HepG2 (cell line): ENCODE measurements around the gene NPC2. TPM values are rescaled to one million over a fixed set of nuclear protein-coding genes. Genes with fewer than 3 reads are reported as not detected.

ENCODE experiments used
- ATAC-seq: fragments of 200-7000 bp; cut with Tn5 transposase; 3 replicates; pipeline ENCODE4 v1.9.1; 2020; ENCODE audit warnings: mild to moderate bottlenecking, moderate library complexity
- BruUV-seq: library from RNA; stranded (reverse); fragments of 400-500 nt; replicated peaks from 2 replicates; lab custom pipeline; 2021; lab: Mats Ljungman, UMichigan
- CTCF ChIA-PET: fragments of 300-600 bp; formaldehyde crosslinking; extraction: SDS; loops from one replicate; lab custom pipeline; 2021; ENCODE audit warnings: low total read pairs, inconsistent platforms, low intra/inter-chr PET ratio; lab: Yijun Ruan, JAX
- POLR2A ChIA-PET: fragments of 350-600 bp; sonication (Branson Sonifier 250); formaldehyde crosslinking; loops from one replicate; lab custom pipeline; 2020; ENCODE audit warnings: antibody characterized with exemption, inconsistent platforms; lab: Yijun Ruan, JAX
- DNase-seq: peaks from one replicate; pipeline ENCODE4 v3.0.0-alpha.2; 2015; ENCODE audit warnings: low spot score
- FAIRE-seq: peaks from 3 replicates; lab custom pipeline; 2011; peaks lifted over from hg19 to GRCh38; lab: Jason Lieb, UNC
- H2AFZ ChIP-seq: one replicate; pipeline ENCODE4 v1.6.1; 2011; ENCODE audit warnings: low read length, inconsistent platforms
- H3K27ac ChIP-seq: fragments of 300-600 bp; 3 replicates; pipeline ENCODE4 v1.8.0; 2011; ENCODE audit warnings: mixed run types, mild to moderate bottlenecking, mixed read lengths, low read length, inconsistent platforms; ENCODE audit not compliant: insufficient read depth; ENCODE audit errors: extremely low read length
- H3K27me3 ChIP-seq, 2 experiments: fragments of 200-600 bp in 1 of 2; 2 replicates in 1 of 2; 3 replicates in 1 of 2; pipeline versions ENCODE4 v1.6.0 to v1.8.0; 2011; ENCODE audit warnings: low read length in 2 of 2, mild to moderate bottlenecking in 2 of 2, moderate library complexity in 2 of 2, inconsistent platforms in 1 of 2; ENCODE audit not compliant: insufficient read depth in 2 of 2, control insufficient read depth in 1 of 2
- H3K36me3 ChIP-seq, 2 experiments: fragments of 200-600 bp in 1 of 2; replicated peaks in 1 of 2; 2 replicates in 1 of 2; 3 replicates in 1 of 2; pipeline versions ENCODE4 v1.5.1 to v1.8.0; 2011; ENCODE audit warnings: low read length in 2 of 2, inconsistent platforms in 1 of 2; ENCODE audit not compliant: insufficient read depth in 2 of 2, control insufficient read depth in 1 of 2
- H3K4me1 ChIP-seq: 2 replicates; pipeline ENCODE4 v1.5.1; 2012; ENCODE audit warnings: low read length, inconsistent platforms; ENCODE audit not compliant: insufficient read depth
- H3K4me2 ChIP-seq: 2 replicates; pipeline ENCODE4 v1.6.0; 2011; ENCODE audit warnings: low read depth, low read length, inconsistent platforms
- H3K4me3 ChIP-seq, 3 experiments: fragments of 200-600 bp in 1 of 3; sonication (generic), shearing (Covaris generic) in 1 of 3; replicated peaks in 1 of 3; 2 replicates each; pipeline ENCODE4 v1.5.1; 2011 to 2016; ENCODE audit warnings: low read length in 3 of 3, inconsistent platforms in 2 of 3, low read depth in 2 of 3, mild to moderate bottlenecking in 2 of 3, control low read depth in 1 of 3, mixed read lengths in 1 of 3; ENCODE audit not compliant: insufficient read depth in 1 of 3
- H3K79me2 ChIP-seq: one replicate; pipeline ENCODE4 v1.6.1; 2011; ENCODE audit warnings: low read length, inconsistent platforms; ENCODE audit not compliant: insufficient read depth
- H3K9ac ChIP-seq: 2 replicates; pipeline ENCODE4 v1.6.0; 2011; ENCODE audit warnings: mild to moderate bottlenecking, low read depth, low read length, inconsistent platforms; ENCODE audit not compliant: insufficient read depth
- H3K9me3 ChIP-seq: 2 replicates; pipeline ENCODE4 v1.5.1; 2012; ENCODE audit warnings: mild to moderate bottlenecking, low read length
- H4K20me1 ChIP-seq: 2 replicates; pipeline ENCODE4 v1.6.0; 2011; ENCODE audit warnings: inconsistent platforms, mild to moderate bottlenecking, low read length, moderate library complexity; ENCODE audit not compliant: insufficient read depth
- ATF1 ChIP-seq: IDR thresholded peaks from 2 replicates; pipeline ENCODE4 v1.6.1; 2016; ENCODE audit warnings: mild to moderate bottlenecking, control low read depth
- ELF1 ChIP-seq: sonication (generic); formaldehyde crosslinking; IDR thresholded peaks from 2 replicates; pipeline ENCODE4 v1.4.0; 2020; ENCODE audit warnings: missing genetic modification reagents
- GZF1 ChIP-seq: sonication (generic); formaldehyde crosslinking; IDR thresholded peaks from 2 replicates; pipeline ENCODE4 v1.5.1; 2020; ENCODE audit warnings: mild to moderate bottlenecking, missing genetic modification reagents
- NCOR1 ChIP-seq: fragments of 200-600 bp; sonication (generic); IDR thresholded peaks from 2 replicates; pipeline ENCODE4 v1.7.0; 2017; ENCODE audit warnings: antibody characterized with exemption, low read length, borderline replicate concordance
- NONO ChIP-seq, 2 experiments: fragments of 450-650 bp in 1 of 2; sonication (generic) in 1 of 2; formaldehyde crosslinking in 1 of 2; IDR thresholded peaks in 1 of 2; conservative IDR thresholded peaks in 1 of 2; 2 replicates each; pipeline versions ENCODE4 v1.6.1 to v1.8.0; 2017 to 2022; ENCODE audit warnings: mild to moderate bottlenecking in 1 of 2, missing genetic modification reagents in 1 of 2, moderate library complexity in 1 of 2
- TRIM24 ChIP-seq: sonication (generic); formaldehyde crosslinking; IDR thresholded peaks from 2 replicates; pipeline ENCODE4 v1.8.0; 2022; ENCODE audit warnings: mild to moderate bottlenecking, missing genetic modification reagents
- ZFP36 ChIP-seq: fragments of 150-350 bp; IDR thresholded peaks from 2 replicates; pipeline ENCODE4 v1.6.1; 2018; ENCODE audit warnings: borderline replicate concordance, low read length, low read depth; ENCODE audit not compliant: partially characterized antibody
- ZMYM2 ChIP-seq: sonication (generic); formaldehyde crosslinking; IDR thresholded peaks from 2 replicates; pipeline ENCODE4 v1.8.0; 2022; ENCODE audit warnings: mild to moderate bottlenecking, missing genetic modification reagents
- WGBS: methylation state at CpG from one replicate; pipeline ENCODE4 v1.1.6; 2017; ENCODE audit warnings: low lambda C conversion rate; 5-methylcytosine and 5-hydroxymethylcytosine counted together
- in situ Hi-C: cut with HindIII; loops from 2 replicates; pipeline ENCODE4 v1.10.0; 2017; ENCODE audit warnings: low pct_unique_long_range_greater_than_20kb; ENCODE audit not compliant: extremely low pct_ligation_motif_present
- intact Hi-C: fragments of 100-400 bp; cut with micrococcal nuclease; formaldehyde crosslinking; loops from one replicate; pipeline ENCODE4 v1.10.0; 2022; ENCODE audit not compliant: unreplicated experiment
- polyA plus RNA-seq, 8 experiments: library from polyadenylated mRNA; depleted of rRNA in 3 of 8; stranded (reverse) in 7 of 8; unstranded in 1 of 8; fragments of >200 nt; fragmentation: Illumina TruSeq in 4 of 8; extraction: Trizol in 4 of 8; gene quantifications; 2 replicates each; pipeline versions ENCODE4 v1.2.1 to v1.2.3, GENCODE V29; 2011 to 2016; ENCODE audit warnings: low read depth in 4 of 8, missing spikeins in 1 of 8, mixed read lengths in 1 of 8; ENCODE audit not compliant: insufficient read depth in 1 of 8
- total RNA-seq, 5 experiments: library from RNA; depleted of rRNA; stranded (reverse); fragments of >200 nt; fragmentation: Illumina TruSeq; extraction: Trizol; gene quantifications; 2 replicates each; pipeline ENCODE4 v1.2.3, GENCODE V29; 2016; ENCODE audit warnings: low read depth in 1 of 5
- TF ChIP-seq, protein P1 (sequence below): sonication (generic); formaldehyde crosslinking; IDR thresholded peaks from 2 replicates; pipeline ENCODE4 v1.4.0; 2020; ENCODE audit warnings: mild to moderate bottlenecking, low read depth, missing genetic modification reagents
- TF ChIP-seq, protein P2 (sequence below): sonication (generic); formaldehyde crosslinking; IDR thresholded peaks from 2 replicates; pipeline ENCODE4 v1.4.0; 2020; ENCODE audit warnings: missing genetic modification reagents, mild to moderate bottlenecking, borderline replicate concordance
- TF ChIP-seq, protein P3 (sequence below): sonication (generic); formaldehyde crosslinking; IDR thresholded peaks from 2 replicates; pipeline ENCODE4 v1.9.0; 2021; ENCODE audit warnings: mild to moderate bottlenecking, missing genetic modification reagents
- TF ChIP-seq, protein P4 (sequence below): sonication (generic); formaldehyde crosslinking; IDR thresholded peaks from 2 replicates; pipeline ENCODE4 v1.5.0; 2020; ENCODE audit warnings: missing genetic modification reagents

NPC2 gene
- total and polyA plus RNA-seq, 2 of the 13 experiments (the other 11 are each of a cell fraction or from before 2014, with no cell fraction given) = 132 to 164 TPM

DNA sequence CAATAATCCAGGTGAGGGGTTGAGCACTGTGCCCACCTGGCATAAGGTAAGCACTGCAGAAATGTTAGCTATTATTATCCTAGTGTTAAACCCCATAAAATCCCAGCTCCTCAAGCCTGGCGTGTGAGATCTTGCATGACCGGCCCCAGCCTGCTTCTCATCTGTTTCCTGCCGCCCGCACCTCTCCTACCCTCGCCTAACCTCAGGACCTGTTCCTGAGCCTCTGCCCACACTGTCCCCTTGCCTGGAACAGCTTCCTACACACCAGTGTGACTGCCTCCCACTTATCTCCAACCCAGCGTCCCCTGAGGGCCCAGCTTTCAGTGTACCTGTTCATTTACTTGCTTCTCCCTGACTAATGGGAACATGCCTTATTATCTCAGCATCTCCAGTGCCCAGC lies 25.1 kb upstream of the NPC2 start:
- in situ Hi-C loops (no loop called here), intact Hi-C loops (no loop called here)
- TF ChIP-seq, protein P1, sequence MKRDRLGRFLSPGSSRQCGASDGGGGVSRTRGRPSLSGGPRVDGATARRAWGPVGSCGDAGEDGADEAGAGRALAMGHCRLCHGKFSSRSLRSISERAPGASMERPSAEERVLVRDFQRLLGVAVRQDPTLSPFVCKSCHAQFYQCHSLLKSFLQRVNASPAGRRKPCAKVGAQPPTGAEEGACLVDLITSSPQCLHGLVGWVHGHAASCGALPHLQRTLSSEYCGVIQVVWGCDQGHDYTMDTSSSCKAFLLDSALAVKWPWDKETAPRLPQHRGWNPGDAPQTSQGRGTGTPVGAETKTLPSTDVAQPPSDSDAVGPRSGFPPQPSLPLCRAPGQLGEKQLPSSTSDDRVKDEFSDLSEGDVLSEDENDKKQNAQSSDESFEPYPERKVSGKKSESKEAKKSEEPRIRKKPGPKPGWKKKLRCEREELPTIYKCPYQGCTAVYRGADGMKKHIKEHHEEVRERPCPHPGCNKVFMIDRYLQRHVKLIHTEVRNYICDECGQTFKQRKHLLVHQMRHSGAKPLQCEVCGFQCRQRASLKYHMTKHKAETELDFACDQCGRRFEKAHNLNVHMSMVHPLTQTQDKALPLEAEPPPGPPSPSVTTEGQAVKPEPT (CRISPR knock-in tag) = no peak
- TF ChIP-seq ZMYM2 (CRISPR knock-in tag) = no peak
- TF ChIP-seq, protein P2, sequence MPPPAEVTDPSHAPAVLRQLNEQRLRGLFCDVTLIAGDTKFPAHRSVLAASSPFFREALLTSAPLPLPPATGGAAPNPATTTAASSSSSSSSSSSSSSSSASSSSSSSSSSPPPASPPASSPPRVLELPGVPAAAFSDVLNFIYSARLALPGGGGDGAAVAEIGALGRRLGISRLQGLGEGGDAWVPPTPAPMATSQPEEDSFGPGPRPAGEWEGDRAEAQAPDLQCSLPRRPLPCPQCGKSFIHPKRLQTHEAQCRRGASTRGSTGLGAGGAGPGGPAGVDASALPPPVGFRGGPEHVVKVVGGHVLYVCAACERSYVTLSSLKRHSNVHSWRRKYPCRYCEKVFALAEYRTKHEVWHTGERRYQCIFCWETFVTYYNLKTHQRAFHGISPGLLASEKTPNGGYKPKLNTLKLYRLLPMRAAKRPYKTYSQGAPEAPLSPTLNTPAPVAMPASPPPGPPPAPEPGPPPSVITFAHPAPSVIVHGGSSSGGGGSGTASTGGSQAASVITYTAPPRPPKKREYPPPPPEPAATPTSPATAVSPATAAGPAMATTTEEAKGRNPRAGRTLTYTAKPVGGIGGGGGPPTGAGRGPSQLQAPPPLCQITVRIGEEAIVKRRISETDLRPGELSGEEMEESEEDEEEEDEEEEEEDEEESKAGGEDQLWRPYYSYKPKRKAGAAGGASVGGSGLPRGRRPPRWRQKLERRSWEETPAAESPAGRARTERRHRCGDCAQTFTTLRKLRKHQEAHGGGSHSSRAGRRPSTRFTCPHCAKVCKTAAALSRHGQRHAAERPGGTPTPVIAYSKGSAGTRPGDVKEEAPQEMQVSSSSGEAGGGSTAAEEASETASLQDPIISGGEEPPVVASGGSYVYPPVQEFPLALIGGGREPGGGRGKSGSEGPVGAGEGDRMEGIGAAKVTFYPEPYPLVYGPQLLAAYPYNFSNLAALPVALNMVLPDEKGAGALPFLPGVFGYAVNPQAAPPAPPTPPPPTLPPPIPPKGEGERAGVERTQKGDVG = no peak
- TF ChIP-seq TRIM24 (CRISPR knock-in tag) = no peak
- no peak for TF ChIP-seq ELF1 (CRISPR knock-in tag)
- TF ChIP-seq ZFP36 = no peak
- TF ChIP-seq, protein P3, sequence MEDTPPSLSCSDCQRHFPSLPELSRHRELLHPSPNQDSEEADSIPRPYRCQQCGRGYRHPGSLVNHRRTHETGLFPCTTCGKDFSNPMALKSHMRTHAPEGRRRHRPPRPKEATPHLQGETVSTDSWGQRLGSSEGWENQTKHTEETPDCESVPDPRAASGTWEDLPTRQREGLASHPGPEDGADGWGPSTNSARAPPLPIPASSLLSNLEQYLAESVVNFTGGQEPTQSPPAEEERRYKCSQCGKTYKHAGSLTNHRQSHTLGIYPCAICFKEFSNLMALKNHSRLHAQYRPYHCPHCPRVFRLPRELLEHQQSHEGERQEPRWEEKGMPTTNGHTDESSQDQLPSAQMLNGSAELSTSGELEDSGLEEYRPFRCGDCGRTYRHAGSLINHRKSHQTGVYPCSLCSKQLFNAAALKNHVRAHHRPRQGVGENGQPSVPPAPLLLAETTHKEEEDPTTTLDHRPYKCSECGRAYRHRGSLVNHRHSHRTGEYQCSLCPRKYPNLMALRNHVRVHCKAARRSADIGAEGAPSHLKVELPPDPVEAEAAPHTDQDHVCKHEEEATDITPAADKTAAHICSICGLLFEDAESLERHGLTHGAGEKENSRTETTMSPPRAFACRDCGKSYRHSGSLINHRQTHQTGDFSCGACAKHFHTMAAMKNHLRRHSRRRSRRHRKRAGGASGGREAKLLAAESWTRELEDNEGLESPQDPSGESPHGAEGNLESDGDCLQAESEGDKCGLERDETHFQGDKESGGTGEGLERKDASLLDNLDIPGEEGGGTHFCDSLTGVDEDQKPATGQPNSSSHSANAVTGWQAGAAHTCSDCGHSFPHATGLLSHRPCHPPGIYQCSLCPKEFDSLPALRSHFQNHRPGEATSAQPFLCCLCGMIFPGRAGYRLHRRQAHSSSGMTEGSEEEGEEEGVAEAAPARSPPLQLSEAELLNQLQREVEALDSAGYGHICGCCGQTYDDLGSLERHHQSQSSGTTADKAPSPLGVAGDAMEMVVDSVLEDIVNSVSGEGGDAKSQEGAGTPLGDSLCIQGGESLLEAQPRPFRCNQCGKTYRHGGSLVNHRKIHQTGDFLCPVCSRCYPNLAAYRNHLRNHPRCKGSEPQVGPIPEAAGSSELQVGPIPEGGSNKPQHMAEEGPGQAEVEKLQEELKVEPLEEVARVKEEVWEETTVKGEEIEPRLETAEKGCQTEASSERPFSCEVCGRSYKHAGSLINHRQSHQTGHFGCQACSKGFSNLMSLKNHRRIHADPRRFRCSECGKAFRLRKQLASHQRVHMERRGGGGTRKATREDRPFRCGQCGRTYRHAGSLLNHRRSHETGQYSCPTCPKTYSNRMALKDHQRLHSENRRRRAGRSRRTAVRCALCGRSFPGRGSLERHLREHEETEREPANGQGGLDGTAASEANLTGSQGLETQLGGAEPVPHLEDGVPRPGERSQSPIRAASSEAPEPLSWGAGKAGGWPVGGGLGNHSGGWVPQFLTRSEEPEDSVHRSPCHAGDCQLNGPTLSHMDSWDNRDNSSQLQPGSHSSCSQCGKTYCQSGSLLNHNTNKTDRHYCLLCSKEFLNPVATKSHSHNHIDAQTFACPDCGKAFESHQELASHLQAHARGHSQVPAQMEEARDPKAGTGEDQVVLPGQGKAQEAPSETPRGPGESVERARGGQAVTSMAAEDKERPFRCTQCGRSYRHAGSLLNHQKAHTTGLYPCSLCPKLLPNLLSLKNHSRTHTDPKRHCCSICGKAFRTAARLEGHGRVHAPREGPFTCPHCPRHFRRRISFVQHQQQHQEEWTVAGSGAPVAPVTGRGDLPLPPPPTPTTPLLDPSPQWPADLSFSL (CRISPR knock-in tag) = no peak
- TF ChIP-seq NONO (IDR thresholded peaks at IDR 0.05) = no peak
- no peak for TF ChIP-seq NONO (CRISPR knock-in tag; conservative IDR thresholded peaks at IDR 0.05)
- TF ChIP-seq NCOR1 = no peak
- no peak for TF ChIP-seq ATF1
- TF ChIP-seq, protein P4, sequence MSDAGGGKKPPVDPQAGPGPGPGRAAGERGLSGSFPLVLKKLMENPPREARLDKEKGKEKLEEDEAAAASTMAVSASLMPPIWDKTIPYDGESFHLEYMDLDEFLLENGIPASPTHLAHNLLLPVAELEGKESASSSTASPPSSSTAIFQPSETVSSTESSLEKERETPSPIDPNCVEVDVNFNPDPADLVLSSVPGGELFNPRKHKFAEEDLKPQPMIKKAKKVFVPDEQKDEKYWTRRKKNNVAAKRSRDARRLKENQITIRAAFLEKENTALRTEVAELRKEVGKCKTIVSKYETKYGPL = no peak
- TF ChIP-seq GZF1 = no peak
- DNase-seq = no peak
- H3K4me2 ChIP-seq = no peak overlapping the region
- ChIA-PET POLR2A (interaction anchor here (1.1 kb wide), 1 partner anchor 25 kb away, joined by 4 read pairs; the partner anchor contains the start of genes ISCA2 and NPC2), CTCF (no interaction called here)
- no peaks in the 10 kb centered on the region for H3K9me3 ChIP-seq
- H3K27ac ChIP-seq = no peak overlapping the region
- no peak for ATAC-seq
- 80% methylated on average over 6 of the region's 6 CpGs for WGBS
- H3K9ac ChIP-seq = no peak overlapping the region
- no peaks in the 10 kb centered on the region; a peak in 3 of 5 replicates for H3K27me3 ChIP-seq
- no peak overlapping the region for H3K4me3 ChIP-seq
- no peak overlapping the region for H2AFZ ChIP-seq
- no peaks in the 10 kb centered on the region for H3K36me3 ChIP-seq
- H3K79me2 ChIP-seq = no peaks in the 10 kb centered on the region
- BruUV-seq = no TSS peak
- peaks cover 29% of the 10 kb centered on the region for H3K4me1 ChIP-seq
- no peak for FAIRE-seq
- H4K20me1 ChIP-seq = no peaks in the 10 kb centered on the region
